ENCODE data around the gene HS3ST5. TPM values are rescaled to one million over a fixed set of nuclear protein-coding genes. Genes with fewer than 3 reads are reported as not detected.

The HS3ST5 gene
- total RNA-seq, 4 donors from 2014 or later, result not detected

- no peak for DNase-seq (ENCODE audit: low spot score in 2 of 2)
- H3K36me3 ChIP-seq, result no peaks in the 10 kb centered on the region
Measured at GRCh38 chr6:114362957-114363356, 20.1 kb upstream of the HS3ST5 start.

GRCh38 chr6:114362396-114362795, 19.6 kb upstream of the HS3ST5 start:
- H3K4me1 ChIP-seq, result no peaks in the 10 kb centered on the region
- H3K36me3 ChIP-seq, result no peaks in the 10 kb centered on the region
- no peak overlapping the region for H3K27ac ChIP-seq
- H3K4me3 ChIP-seq, result no peak overlapping the region
- DNase-seq (ENCODE audit: low spot score in 2 of 2), result no peak
- 84% methylated on average over 4 of the region's 4 CpGs for WGBS
- no peaks in the 10 kb centered on the region for H3K9me3 ChIP-seq
- TF ChIP-seq POLR2AphosphoS5 (IDR thresholded peaks at IDR 0.05), result no peak
- H3K27me3 ChIP-seq, result no peaks in the 10 kb centered on the region

More at GRCh38 chr6:114362957-114363356, 20.1 kb upstream of the HS3ST5 start:
- Histone ChIP-seq H3K27me3 (no peaks in the 10 kb centered on the region), H3K27ac (no peak overlapping the region), H3K4me1 (no peaks in the 10 kb centered on the region), H3K9me3 (no peaks in the 10 kb centered on the region), H3K4me3 (no peak overlapping the region)
- TF ChIP-seq POLR2A (IDR thresholded peaks at IDR 0.05) (no peak), EP300 (IDR thresholded peaks at IDR 0.05) (no peak), POLR2AphosphoS5 (IDR thresholded peaks at IDR 0.05) (no peak), CTCF (IDR thresholded peaks at IDR 0.05) (no peak)
- WGBS, result 96% methylated on average over 2 of the region's 2 CpGs

GRCh38 chr6:114361036-114361435, 18.2 kb upstream of the HS3ST5 start:
- Histone ChIP-seq H3K4me1 (no peaks in the 10 kb centered on the region), H3K27ac (no peak overlapping the region), H3K9me3 (no peaks in the 10 kb centered on the region), H3K27me3 (no peaks in the 10 kb centered on the region), H3K36me3 (no peaks in the 10 kb centered on the region), H3K4me3 (no peak overlapping the region)
- no peak for TF ChIP-seq CTCF (IDR thresholded peaks at IDR 0.05)
- no peak for TF ChIP-seq POLR2AphosphoS5 (IDR thresholded peaks at IDR 0.05)
- no peak for TF ChIP-seq POLR2A (IDR thresholded peaks at IDR 0.05)
- TF ChIP-seq EP300 (IDR thresholded peaks at IDR 0.05), result no peak
- no peak for DNase-seq (ENCODE audit: low spot score in 2 of 2)
- 56% methylated on average over 1 of the region's 1 CpG for WGBS

GRCh38 chr6:114355300-114355699, 12.5 kb upstream of the HS3ST5 start:
- TF ChIP-seq POLR2AphosphoS5 (IDR thresholded peaks at IDR 0.05) (no peak), CTCF (IDR thresholded peaks at IDR 0.05) (no peak), POLR2A (IDR thresholded peaks at IDR 0.05) (no peak), EP300 (IDR thresholded peaks at IDR 0.05) (no peak)
- H3K9me3 ChIP-seq, result no peaks in the 10 kb centered on the region
- no peaks in the 10 kb centered on the region for H3K27me3 ChIP-seq
- no peak overlapping the region for H3K27ac ChIP-seq
- no peak overlapping the region for H3K4me3 ChIP-seq
- H3K36me3 ChIP-seq, result no peaks in the 10 kb centered on the region
- no peak for DNase-seq (ENCODE audit: low spot score in 2 of 2)
- H3K4me1 ChIP-seq, result no peaks in the 10 kb centered on the region

- Histone ChIP-seq H3K4me1 (no peaks in the 10 kb centered on the region), H3K9me3 (no peaks in the 10 kb centered on the region), H3K4me3 (no peak overlapping the region), H3K27me3 (no peaks in the 10 kb centered on the region), H3K27ac (no peak overlapping the region), H3K36me3 (no peaks in the 10 kb centered on the region)
- WGBS, result 97% methylated on average over 2 of the region's 2 CpGs
- DNase-seq (ENCODE audit: low spot score in 2 of 2), result no peak
- TF ChIP-seq CTCF (IDR thresholded peaks at IDR 0.05), result no peak
- TF ChIP-seq EP300 (IDR thresholded peaks at IDR 0.05), result no peak
- no peak for TF ChIP-seq POLR2A (IDR thresholded peaks at IDR 0.05)
- TF ChIP-seq POLR2AphosphoS5 (IDR thresholded peaks at IDR 0.05), result no peak
Measured at GRCh38 chr6:114354482-114354881, 11.7 kb upstream of the HS3ST5 start.

GRCh38 chr6:114346451-114346850, 3.6 kb upstream of the HS3ST5 start:
- peaks cover 25% of the 10 kb centered on the region for H3K4me1 ChIP-seq
- H3K9me3 ChIP-seq, result no peaks in the 10 kb centered on the region
- no peak overlapping the region for H3K27ac ChIP-seq
- H3K4me3 ChIP-seq, result no peak overlapping the region
- no peak for DNase-seq (ENCODE audit: low spot score in 2 of 2)
- H3K27me3 ChIP-seq, result peaks cover 45% of the 10 kb centered on the region
- no peaks in the 10 kb centered on the region for H3K36me3 ChIP-seq
- WGBS, result 83% methylated on average over 4 of the region's 4 CpGs
- TF ChIP-seq POLR2AphosphoS5 (IDR thresholded peaks at IDR 0.05), result no peak
- no peak for TF ChIP-seq POLR2A (IDR thresholded peaks at IDR 0.05)
- TF ChIP-seq CTCF (IDR thresholded peaks at IDR 0.05), result no peak
- no peak for TF ChIP-seq EP300 (IDR thresholded peaks at IDR 0.05)

Measured in suprapubic skin (tissue), 4 donors.